K562 treated with DMSO at 1 percent for 12 hours (cell line): ENCODE results near the gene CA14. TPM values are rescaled to one million over a fixed set of nuclear protein-coding genes. Genes with fewer than 3 reads are reported as not detected.

Experiments used
- total RNA-seq: library from RNA; unstranded; fragments of 300-600 nt; gene quantifications from 2 replicates; pipeline ENCODE4 v1.2.3, GENCODE V29; 2022; ENCODE audit not compliant: insufficient read depth

The CA14 gene
- total RNA-seq: 1.4 and 1.9 TPM in 2 replicates

GRCh38 chr1:150257624-150258585 is at the start of gene CA14:
Gene CA14 (plus strand): TSS chr1:150257774. CDS start chr1:150258129, 355 bp downstream.

DNA sequence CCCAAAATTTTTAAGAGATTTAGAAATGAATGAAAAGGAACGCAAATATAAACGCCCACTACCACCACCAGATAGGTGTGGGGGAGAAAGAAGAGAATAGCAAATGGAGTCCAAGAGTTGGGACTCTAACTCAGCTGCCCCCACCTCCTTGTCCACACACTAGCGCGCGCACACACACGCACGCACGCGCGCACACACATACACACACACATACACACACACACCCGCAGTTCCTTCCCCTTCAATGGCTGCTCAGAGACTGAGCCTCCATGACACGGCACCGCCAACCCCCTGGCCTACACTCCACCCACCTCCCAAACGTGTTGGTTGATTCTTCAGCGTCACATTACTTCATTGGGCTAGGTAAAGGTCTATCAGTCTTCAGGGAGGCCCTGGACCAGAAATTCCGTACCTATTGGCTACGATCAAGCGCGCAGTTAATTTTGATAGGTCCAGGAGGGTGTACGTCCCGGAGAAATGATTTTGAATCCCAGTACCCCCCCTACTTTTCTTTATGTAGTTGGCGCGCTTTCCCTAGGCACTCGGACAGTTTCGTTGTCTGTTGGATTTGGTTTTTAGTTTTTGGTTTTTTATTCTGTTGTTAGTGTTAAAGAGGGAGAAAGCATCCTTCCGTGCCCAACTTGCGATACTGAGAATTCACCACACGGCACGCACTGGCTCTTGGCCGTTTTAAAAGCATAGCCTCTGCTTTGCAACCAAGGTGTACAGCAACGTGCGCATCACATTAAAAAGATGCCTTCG is 21.5 kb upstream of the CA14 start, which contains the start of gene ANP32E:
Gene ANP32E, minus strand, starts transcription at position 261 of the 762 bp plus-strand sequence. CDS start 326 bp downstream, outside the sequence.

GRCh38 chr1:150268705-150269403 is 11.3 kb downstream of the CA14 start, which contains the start of gene APH1A:
Gene APH1A (minus strand): TSS chr1:150269016. CDS start chr1:150268810, 206 bp downstream.

GRCh38 chr1:150281758-150282557 is 24.4 kb downstream of the CA14 start, which contains the start of gene CIART:
Gene CIART (plus strand): TSS chr1:150282554. CDS start chr1:150283268, 714 bp downstream.

DNA sequence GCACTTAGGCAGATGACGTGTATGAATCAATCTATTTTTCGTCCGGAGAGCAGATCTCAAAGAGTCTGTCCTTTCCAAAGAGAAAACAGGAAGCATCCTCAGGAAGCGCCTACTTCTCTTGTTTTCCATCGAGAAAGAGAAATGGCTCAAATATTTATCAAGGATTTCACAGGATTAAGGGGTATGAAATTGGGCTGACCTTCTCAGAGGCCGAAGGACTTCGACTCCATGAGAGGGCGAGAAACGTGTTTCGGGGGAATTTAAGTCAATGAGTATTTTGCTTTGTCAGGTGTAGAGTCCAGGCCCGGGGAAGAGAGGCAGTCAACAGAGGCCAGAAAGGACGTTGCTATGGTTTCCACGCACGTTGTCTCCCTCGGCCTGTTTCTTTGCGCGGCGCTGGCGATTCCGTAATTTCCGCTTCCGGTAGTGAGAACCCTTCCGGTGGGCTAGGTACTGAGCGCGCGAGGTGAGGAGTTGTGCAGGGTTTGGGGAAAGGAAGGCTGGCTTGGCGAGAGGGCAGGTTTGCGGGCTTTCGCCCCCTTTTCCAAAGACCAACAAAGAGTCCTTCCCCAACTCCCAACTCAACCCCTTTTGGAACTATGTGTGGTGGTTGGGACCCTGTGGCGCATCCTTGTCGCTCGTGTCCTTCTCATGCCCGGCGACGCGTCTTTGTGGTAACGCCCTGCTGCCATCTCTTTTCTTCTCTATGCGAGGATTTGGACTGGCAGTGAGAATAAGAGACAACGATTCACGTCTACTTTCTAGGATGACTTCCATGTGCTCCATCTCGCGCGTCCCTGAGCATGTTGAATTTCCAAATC is 36.1 kb downstream of the CA14 start, which contains the start of gene MRPS21:
Gene MRPS21, plus strand, starts transcription at position 429 of the 821 bp plus-strand sequence. CDS start 506 bp downstream, outside the sequence.

Other genes starting within 250 kb of the CA14 start
- 1.1 and 5.3 TPM in 2 replicates for gene OTUD7B, start 247.0 kb upstream of the CA14 start, total RNA-seq
- 18.5 and 33.0 TPM in 2 replicates for gene VPS45, start 190.0 kb upstream of the CA14 start, total RNA-seq
- gene PLEKHO1, start 107.9 kb upstream of the CA14 start, total RNA-seq: 11.1 and 13.1 TPM in 2 replicates
- 18.0 and 41.7 TPM in 2 replicates for gene ANP32E, start 21.7 kb upstream of the CA14 start, total RNA-seq
- 95.7 and 98.4 TPM in 2 replicates for gene APH1A, start 11.2 kb downstream of the CA14 start, total RNA-seq
- gene C1orf54, start 15.0 kb downstream of the CA14 start, total RNA-seq: 1.2 and 2.8 TPM in 2 replicates
- gene CIART, start 24.8 kb downstream of the CA14 start, total RNA-seq: 0.38 TPM in 1 of 2 replicates, not detected in the other
- gene MRPS21, start 36.1 kb downstream of the CA14 start, total RNA-seq: 56.4 and 63.0 TPM in 2 replicates
- gene PRPF3, start 63.8 kb downstream of the CA14 start, total RNA-seq: 19.1 and 35.8 TPM in 2 replicates
- gene RPRD2, start 106.4 kb downstream of the CA14 start, total RNA-seq: 3.7 and 20.0 TPM in 2 replicates
- gene TARS2, start 229.6 kb downstream of the CA14 start, total RNA-seq: 43.1 and 48.3 TPM in 2 replicates